HG02759 (cell line): ENCODE results near the gene TFAP2B.

ENCODE experiments used
- ATAC-seq: cut with Tn5 transposase; IDR thresholded peaks from one replicate; pipeline ENCODE4 v1.9.1; 2021; ENCODE audit warnings: mild to moderate bottlenecking, moderate library complexity; ENCODE audit not compliant: unreplicated experiment

Gene TFAP2B

DNA sequence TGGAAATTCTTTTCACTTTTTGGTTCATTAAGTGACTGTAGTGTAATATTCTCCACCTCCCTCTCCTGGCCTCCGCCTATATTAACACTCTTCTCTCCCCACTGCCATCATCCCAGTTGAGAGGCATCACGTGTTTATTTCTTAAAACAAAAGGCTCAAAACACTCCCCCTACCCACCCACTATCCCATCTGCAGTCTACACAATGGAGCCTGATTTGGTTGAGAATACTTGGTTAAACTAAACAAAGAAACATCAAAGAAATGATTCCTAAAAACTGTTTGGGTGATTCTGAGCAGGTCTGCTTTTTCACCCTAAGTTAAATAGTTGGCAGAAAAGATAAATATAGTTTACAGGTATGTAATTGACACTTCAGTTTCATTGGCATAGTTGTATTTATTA is 5.9 kb downstream of the TFAP2B start:
- ATAC-seq, result no peak

DNA sequence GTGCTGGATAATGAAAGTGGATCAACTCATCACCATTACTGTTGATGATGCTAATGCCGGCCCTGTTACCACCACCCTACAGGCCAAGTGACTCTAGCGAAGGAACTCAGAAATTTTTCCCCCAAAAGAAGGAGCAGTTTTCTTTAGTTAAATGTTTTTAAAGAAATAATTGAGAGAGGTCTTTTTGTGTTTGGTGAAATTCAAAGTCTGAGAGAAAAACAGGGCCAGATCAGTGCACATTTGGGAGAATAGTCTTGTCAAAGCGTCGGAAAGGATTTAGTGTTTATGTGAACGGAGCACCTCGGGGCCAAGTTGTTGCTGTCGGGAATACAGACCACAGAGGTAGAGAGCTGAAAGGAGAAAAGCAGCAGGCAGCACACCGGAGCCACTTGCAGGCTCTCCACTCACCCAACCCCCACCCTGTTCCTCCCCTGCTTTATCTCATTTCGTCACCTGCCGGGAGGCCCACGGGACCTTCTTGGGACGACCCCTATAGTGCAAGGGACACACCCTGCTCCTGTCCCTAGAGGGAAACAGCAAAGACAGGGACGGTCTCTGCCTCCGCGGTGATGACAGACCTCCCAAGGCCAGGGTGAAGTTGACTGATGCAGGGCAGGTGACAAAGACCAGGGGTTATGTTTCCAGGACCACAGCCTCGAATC is 6.8 kb downstream of the TFAP2B start:
- no peak for ATAC-seq

DNA sequence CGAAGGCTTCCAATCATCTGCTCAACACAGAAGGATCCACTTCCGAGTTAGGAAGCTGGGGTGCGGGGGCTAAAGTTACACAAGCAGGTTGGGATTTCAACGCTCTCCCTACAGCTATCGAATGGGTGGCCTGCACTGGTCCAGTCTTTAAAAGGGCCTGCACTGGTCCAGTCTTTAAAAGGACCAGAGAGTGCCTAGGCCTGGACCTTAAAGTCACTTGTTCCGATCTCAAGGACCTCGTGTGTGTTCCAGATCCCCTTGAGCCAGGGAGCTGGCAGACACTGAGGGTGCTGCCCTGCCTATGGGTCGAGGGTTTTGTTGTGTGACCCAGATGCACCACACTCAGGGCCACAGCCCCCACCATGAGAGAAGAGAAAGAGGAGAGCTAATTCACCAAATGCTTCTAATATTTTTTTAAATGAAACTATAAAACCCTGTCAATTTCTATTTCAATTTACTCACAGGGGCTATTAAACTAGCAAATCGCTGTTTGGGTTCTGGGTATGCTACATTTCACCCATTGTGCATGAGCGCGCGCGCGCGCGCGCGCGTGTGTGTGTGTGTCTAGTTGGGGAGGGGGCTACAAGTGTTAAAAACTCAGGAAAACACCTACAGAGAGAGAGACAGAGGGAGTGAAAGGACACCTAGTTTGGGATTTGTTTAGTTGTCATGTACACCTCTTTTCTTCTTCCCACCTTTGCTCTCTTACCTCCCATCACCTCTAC is 7.5 kb downstream of the TFAP2B start:
- no peak for ATAC-seq

DNA sequence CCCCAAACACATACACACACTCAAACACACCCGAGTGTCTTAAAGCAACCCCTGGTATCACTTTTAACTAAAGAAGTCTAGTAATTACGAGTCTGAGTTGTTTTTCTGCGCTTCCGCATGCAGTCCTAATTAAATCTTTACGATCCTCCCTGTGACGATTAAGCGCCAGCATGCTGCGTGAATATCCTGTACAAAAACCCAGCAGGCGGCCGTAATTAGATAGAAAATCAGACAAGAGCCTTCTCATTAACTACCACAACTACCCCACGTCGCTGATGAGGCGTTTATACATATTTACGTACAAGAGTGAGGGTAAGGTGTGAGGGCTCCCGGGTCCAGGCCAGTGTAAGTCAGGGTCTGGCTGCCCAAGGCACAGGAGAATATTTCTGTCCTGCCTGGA is 8.1 kb downstream of the TFAP2B start:
- ATAC-seq, result no peak

DNA sequence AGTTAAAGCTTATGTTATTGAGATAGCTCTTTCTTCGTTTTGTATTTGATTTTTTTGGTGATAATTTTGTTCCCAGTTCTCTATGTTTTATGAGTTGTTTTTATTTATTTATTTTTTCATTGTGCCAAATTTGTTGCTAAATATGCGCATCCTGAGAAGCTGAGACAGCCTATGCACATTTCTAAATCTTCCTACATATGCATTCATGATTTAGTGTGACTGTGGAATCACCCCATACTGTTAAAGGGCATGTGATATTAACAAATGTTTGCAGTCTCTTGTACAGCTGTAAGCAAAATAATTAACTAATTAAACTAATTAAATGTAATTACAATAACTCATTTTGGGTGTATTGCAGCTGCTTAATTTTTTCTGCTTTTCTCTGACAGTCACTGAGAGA is 10.4 kb downstream of the TFAP2B start:
- no peak for ATAC-seq

DNA sequence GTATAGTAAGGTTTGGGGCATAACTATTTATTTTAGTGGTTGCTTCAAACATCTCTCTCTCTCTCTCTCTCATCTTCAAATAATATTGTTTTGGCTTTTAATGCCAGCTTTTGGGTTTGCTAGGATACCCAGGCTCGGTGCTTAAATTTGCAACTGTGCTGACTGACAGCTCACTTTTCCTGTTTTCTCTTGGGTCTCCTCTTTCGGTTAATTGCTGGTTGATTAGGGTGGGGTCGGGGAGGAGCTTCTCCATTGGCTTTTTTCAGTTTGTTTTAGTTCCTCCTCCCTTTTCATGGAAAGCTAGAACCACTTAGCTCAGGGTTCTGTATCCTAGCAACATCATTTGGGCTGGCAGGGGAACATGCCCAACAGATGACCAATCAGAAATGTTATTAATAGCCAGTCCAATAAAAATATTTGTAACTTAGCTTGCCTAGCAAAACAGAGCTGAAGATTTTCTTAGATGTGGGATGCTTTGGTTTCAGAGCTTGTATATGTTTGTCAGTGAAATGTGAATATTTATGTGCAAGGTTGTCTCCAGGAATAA is 11.3 kb downstream of the TFAP2B start:
- no peak for ATAC-seq

DNA sequence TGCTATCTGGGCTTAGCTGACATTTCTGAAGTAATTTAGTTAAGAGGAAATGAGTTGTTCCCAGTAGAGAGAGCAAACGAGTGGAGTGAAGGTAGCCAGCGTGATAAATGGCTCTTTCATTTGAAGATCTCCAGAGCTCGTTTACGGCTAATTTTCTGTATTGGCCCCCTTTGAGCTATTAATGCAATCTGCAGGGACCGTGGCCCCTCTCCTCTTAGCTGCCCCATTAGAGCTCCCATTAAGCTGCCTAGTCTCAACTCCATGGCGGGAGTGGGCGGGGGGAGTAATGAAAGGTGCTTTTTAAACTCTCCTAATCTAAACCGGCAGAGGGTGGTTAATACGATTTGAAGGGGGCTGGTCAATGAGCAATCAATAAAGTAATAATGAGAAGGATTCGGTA is 12.5 kb downstream of the TFAP2B start:
- no peak for ATAC-seq

DNA sequence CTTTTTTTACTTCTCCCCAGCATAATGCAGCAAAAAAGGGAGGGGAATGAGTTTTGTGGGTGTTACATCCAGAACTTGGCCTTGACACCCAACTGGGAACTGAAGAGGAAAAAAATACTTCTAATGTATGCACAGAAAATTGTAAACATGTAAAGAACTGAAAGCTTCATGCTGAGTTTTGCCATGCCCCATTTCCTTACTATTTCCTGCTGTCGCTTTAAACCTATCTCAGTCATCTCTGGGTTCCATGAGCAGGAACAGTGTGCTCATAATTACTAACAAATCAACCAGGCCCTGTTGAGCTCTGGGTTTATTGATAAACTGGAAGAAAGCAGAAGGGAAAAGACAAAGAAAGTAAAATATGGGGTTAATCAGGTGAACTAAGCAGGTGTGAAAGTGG is 14.2 kb downstream of the TFAP2B start:
- ATAC-seq, result no peak

DNA sequence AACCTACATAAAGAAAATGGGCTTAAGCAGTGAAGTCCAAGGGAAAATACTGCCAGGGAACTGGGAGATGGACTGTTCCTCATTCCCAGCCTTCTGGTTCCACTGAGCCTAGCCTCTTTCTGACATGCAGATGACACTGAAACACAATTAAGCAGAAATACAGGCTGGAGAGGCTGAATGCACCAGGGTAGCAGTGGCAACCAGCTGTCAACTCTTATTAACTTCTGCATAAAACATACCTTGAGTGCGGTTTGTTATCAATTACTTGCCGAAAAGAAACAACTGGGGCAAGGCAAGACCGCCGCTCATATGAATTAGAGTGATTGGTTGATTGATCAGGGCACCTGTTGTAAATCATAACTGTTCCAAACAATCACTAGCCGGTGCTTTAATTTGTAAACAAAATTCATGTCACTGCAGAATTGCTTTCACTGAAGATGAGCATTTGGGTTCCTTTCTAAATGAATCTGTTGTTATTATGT is 16.3 kb downstream of the TFAP2B start:
- ATAC-seq, result no peak

DNA sequence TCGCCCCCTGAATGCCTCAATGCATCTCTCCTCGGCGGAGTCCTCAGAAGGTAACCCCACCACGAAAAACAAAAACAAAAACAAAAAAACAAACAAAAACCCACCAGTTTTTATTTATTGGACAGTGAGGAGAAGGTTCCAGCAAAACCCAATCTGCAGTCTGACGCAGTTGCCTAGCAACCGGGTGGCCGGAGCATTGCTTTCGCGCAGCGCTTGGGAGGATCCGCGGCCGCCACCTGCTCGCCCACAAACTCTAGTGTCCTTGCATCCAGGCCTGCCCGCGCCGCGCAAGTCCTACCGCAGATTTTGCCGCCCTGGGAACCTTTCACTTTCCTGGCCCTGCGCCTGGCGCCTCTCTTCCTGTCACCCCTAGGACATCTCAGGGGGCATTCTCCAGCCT is 17.6 kb downstream of the TFAP2B start:
- ATAC-seq, result no peak

DNA sequence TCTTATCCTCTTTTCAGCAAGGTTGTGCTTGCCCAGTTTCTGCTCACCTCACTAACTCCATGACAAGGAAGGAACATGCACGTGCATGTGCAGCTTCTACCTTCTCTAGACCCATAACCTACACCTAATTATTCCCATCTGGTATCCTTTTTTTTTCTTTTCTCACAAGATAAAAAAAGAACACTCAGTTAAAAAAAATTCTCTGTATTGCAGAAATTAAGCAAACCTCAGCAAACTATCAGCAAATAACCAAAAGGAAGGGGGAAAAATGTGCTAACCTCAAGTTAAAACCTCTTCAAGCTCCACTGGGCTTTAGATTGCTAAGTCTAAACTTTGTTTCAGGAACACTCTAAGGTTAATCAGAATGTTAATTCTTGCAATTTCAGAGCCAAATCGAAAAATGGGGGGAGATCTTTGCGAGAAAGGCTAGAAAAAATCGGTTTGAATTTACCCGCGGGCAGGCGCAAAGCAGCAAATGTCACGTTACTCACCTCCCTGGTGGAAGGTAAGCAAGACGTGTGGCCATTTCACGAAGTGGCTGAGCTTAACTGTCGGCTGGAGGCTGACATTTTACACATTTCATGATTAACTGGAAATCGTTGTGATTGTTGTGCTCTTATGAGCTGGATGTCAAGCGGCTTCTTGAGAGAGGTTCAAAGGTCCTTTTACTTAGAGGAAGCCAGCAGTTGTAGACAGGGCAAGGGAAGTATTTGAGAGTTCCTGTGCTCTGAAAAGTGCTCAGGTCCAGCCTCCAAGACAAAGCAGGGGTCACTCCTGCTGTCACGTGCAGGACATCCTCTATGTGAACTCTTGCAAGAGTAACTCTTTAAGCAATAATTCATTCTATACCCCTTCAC is 19.1 kb downstream of the TFAP2B start:
- ATAC-seq, result no peak

DNA sequence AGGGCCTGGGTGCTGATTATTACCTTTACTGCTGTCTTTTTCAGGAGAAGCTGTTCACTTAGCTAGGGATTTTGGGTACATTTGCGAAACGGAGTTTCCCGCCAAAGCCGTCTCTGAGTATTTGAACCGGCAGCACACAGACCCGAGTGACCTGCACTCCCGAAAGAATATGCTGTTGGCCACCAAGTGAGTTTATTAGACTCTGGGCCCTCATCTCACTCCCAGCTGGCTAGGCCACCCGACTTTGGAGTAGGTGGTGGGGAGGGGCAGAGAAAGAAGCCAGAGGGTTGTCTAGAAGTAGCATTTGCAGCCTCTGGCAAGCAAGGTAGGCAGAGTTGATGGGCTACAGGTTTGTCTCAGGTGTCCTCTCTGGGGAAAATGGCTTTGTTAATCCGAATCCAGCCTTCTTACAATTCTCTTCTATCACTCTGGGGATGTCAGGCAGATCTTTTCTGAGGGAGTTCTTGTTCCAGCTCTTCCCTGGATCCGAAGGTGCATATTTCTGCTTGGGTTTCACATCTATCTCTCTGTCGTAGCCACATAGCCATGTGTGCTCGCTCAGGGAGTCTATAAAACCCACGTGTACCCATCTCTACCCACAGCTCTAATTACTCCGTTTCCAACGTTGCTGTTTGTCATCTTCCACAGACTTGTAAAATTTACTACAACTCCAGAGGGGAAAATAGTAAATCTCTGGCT is 21.6 kb downstream of the TFAP2B start:
- ATAC-seq, result no peak

DNA sequence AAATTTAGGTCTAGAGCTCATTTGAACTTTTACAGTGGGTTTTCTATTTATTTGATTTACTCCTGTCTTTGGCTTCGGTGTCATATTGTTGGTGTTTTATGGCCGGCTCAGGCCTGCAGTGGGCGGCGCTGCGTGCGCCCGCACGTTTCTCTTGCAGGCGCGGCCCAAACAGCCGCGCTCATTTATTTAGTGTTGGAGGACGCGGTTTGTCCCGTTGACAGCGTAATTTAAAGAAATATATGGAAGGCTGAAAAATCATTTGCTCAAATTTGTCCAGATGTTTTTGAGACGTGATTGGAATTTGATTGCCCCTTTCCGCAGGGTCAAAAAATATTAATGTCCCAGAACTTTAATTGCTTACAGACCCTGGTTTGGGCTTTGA is 22.1 kb downstream of the TFAP2B start:
- ATAC-seq, result no peak

DNA sequence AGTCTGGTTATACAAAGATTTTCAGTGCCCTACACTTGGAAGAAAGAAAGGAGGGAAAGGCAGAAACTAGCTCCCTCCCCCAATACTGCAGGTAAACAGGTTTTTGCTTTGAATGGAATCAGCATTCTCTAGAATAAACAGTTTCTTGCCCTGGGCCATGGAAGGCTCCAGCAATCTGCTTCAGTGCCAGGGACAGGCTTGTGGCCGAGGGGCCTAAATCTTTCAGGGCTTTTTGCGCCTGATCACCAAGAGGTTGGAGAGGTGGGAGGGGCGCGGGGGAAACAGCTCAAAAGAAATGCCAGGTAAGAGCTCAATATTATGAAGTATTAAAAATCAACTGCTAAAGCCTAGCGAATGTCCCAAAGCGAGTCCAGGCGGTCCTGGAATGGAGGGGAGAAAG is 23.8 kb downstream of the TFAP2B start:
- ATAC-seq, result no peak

DNA sequence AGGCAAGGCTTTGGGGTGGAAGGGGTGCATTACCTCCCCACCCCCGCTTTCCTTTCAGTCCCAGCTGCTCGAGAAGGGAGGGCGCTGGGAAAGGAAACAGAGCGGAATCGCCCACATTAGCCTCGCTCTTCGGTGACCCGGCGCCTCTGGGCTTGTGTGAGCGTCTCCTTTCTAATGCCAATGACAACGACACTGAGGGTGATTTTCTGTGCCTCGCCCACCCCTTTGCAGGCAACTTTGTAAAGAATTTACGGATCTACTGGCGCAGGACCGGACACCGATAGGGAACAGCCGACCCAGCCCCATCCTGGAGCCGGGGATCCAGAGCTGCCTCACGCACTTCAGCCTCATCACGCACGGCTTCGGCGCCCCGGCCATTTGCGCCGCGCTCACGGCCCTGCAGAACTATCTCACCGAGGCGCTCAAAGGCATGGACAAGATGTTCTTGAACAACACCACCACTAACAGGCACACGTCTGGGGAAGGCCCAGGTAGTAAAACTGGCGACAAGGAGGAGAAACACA is 24.3 kb downstream of the TFAP2B start:
- ATAC-seq, result no peak

DNA sequence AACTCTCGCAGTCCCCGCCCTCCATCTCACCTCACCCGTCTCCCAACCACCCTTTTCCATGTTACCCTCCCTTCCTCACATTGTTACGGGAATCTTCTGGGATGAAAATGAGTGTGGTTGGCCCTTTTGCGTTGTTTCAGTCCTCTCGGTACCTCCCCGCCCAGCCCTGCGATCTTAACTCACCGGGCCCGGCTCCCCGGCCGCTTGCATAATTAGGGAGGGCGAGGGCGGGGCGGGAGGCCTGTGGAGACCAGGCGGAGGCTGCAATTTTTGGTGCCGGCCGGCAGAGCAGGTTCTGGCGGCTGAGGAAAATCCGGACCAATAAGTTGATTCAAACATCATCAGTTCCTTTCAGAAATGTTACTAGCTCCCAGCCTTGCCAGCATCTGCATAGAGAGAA is 25.2 kb downstream of the TFAP2B start:
- ATAC-seq, result no peak

DNA sequence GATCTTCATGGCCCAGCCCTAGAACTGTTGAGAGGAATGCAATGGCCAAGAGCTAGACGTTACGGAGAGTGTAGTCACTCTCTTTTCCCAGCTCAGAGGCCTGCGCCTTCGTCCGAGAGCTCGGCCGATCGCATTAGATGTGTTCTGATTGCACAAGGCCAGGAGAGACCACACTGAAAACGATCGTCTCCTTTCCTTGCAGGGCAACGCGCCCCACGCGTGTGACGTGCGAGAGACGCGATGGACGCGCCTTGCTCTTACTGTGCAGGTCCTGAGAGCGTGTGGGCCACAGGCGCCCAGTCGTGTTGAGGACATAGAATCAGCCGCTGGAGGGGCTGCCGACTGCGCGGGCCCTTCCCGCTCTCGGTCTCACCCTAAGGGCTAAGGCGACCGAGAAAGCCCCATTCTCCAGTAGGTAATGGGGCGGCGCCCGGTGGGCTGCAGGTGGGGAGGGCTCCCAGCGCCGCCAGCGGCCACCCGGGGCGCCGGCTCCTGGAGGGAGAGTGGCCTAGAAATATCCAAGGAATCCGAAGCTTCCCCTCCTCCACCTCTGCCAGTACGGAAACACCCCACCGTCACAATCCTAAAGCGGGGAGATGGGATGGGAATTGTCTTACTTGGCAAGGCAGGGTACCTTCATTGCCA is 26.9 kb downstream of the TFAP2B start:
- ATAC-seq, result no peak

DNA sequence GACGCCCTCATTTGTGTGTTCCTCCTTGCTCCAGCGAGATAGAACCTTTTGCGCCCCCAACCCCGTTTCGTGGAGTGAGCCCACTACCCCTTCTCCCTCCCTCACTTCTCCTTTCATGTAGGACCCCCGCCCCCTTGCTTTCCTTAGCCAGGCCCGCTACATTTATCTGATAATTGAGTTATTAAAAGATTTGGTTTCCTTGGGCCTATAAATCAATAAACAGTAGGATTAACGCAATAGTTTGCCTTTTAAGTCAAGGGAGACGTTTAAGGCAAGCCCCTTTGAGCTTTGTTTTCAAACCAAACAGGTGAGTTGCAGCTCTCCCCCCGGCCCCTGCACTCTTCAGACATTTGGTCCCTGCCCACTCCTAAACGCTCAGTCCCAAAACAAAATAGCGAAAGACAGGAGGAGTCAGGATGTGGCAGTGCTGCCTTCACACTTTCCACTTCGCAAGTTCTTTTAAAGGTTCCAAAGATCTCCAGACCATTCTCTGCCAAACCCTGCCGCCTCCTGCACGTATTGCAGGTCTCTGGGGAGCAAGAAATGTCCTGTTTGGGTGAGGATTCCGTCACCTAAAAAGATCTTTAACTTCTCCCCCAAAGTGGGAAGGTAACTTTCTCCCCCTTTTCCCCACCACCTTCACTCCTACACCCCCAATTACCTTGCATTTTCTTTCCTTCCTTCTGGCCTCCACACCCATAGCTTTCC is 27.6 kb downstream of the TFAP2B start:
- no peak for ATAC-seq

DNA sequence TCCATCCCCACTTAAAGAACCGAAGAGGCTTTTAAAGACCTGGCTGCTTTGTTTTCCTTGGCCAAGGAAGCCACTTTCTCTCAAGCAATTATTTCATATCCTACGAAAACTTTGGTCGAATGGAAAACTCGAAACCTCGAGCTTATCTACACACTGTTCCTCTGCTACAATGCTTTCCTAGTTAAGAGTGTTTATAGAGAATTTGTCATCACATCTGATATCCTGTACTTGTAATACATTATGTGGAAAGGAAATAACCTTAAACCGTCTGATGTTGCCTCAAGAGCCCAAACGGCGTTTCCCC is 28.1 kb downstream of the TFAP2B start:
- no peak for ATAC-seq
